ENCODE data around the gene NAGS.

GRCh38 chr17:44037471-44037870 is 33.0 kb downstream of the NAGS start:
- no peak for TF ChIP-seq CTCF (optimal IDR thresholded peaks at IDR 0.05 in 1 of 3, IDR thresholded peaks at IDR 0.05 in 1 of 3, conservative IDR thresholded peaks at IDR 0.05 in 1 of 3; ENCODE audit: extremely low read depth in 1 of 3, insufficient read depth in 2 of 3, low read length in 3 of 3)
- TF ChIP-seq EZH2 (IDR thresholded peaks at IDR 0.05; ENCODE audit: low read length), result no peak
